Lower leg skin (tissue), 4 donors: Measurements from ENCODE around the gene NPSR1. TPM values are rescaled to one million over a fixed set of nuclear protein-coding genes. Genes with fewer than 3 reads are reported as not detected.

Experiments used
- DNase-seq, 2 donors: peaks; one replicate each; pipeline ENCODE4 v3.0.0-alpha.2; 2019; ENCODE audit warnings: low spot score in 2 of 2
- H3K4me3 ChIP-seq: fragments of 200-600 bp; sonication (generic); 2 replicates; pipeline ENCODE4 v1.5.1; 2017; ENCODE audit warnings: mild to moderate bottlenecking, low read depth; ENCODE audit not compliant: poor library complexity, severe bottlenecking
- CTCF ChIP-seq, 3 donors: fragments of 450-650 bp; IDR thresholded peaks; one replicate each; pipeline ENCODE4 v1.5.1; 2016; ENCODE audit warnings: antibody characterized with exemption in 3 of 3, mild to moderate bottlenecking in 3 of 3, moderate library complexity in 2 of 3
- POLR2A ChIP-seq, 2 donors: fragments of 450-650 bp; IDR thresholded peaks; one replicate each; pipeline ENCODE4 v1.6.1; 2016 to 2017; ENCODE audit warnings: antibody characterized with exemption in 2 of 2, mild to moderate bottlenecking in 1 of 2, moderate library complexity in 1 of 2
- WGBS, 2 donors: methylation state at CpG; one replicate each; pipeline ENCODE4 v1.1.5; 2018; 5-methylcytosine and 5-hydroxymethylcytosine counted together
- intact Hi-C: fragments of 100-400 bp; cut with DNase I; formaldehyde crosslinking; loops from one replicate; pipeline ENCODE4 v1.15.0; 2023; ENCODE audit warnings: low total_unique reads
- total RNA-seq, 4 donors: library from RNA; depleted of rRNA; stranded (reverse); fragments of >200 nt; gene quantifications; one replicate each; pipeline ENCODE4 v1.1.0, GENCODE V29; 2016

The NPSR1 gene
- total RNA-seq, 4 donors from 2014 or later, result not detected

- no peak overlapping the region for H3K4me3 ChIP-seq
- 77 to 78% methylated on average over 4 of the region's 4 CpGs for WGBS, 2 donors
- TF ChIP-seq CTCF (IDR thresholded peaks at IDR 0.05), result no peak
- no peak for TF ChIP-seq POLR2A (IDR thresholded peaks at IDR 0.05)
- intact Hi-C loops, result no loop called here
- no peak for DNase-seq
Measured at GRCh38 chr7:34845666-34846361, 187.8 kb downstream of the NPSR1 start.

GRCh38 chr7:34846976-34847375 lies 189.0 kb downstream of the NPSR1 start:
- intact Hi-C loops, result no loop called here
- DNase-seq, result no peak
- no peak overlapping the region for H3K4me3 ChIP-seq
- 54 to 58% methylated on average over 5 of the region's 5 CpGs for WGBS, 2 donors
- TF ChIP-seq POLR2A (IDR thresholded peaks at IDR 0.05), result no peak

DNA sequence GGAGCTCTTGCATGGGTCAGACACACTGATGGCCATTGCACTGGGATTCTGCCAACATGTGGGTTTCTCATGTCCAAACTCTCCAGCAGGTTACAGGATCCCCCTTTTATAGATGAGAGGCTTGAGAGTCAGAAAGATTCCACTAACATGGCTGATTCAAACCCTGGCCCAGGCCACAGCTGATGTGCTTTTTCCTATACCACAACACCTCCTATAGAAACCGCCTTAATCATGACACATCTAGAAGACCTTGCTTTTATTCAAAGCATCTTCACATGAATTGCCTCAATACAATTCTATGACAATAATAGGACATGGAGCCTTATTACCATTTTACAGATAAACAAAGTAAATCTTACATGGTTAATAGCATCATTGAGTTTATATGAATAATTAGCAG lies 190.7 kb downstream of the NPSR1 start:
- H3K4me3 ChIP-seq, result no peak overlapping the region
- DNase-seq, result no peak
- intact Hi-C loops, result no loop called here
- WGBS, 2 donors, result 91 to 100% methylated on average over 1 of the region's 1 CpG
- TF ChIP-seq POLR2A (IDR thresholded peaks at IDR 0.05) (no peak), CTCF (IDR thresholded peaks at IDR 0.05) (no peak)

DNA sequence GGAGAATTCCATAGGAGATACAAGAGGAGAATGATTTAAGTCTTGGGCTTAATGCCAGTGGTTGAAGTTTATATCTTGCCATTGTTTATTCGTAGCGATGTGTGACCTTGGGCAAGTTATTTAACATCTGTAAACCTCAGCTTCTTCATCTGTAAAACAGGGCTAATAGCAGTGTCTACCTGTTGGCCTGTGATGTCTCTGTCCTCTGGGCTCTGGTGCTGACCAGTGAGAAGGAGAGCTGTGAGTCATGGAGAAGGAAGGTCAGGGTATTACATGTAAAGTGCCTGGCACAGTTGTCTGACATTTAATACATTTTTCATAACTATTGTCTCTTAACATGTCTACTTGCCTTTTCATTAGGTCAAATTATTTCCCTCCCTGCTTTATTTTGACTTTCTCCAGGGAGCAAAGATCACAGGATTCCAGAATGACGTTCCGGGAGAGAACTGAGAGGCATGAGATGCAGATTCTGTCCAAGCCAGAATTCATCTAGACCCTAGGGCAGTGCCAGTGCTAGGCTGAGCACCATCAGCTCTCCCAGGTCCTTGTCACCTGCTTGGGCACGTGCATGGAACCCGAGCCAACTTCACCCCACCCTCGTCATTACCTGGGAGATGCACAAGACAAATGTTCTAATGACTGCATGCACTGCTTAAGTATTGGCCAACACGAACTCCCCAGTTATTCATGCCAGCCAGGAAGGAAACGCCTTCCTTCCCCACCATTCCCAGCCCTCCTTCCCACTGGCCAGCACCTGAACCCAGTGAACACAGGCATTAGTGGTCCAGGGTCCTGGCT lies 191.3 kb downstream of the NPSR1 start:
- TF ChIP-seq CTCF (IDR thresholded peaks at IDR 0.05), result no peak
- no peak for TF ChIP-seq POLR2A (IDR thresholded peaks at IDR 0.05)
- 43 to 47% methylated on average over 9 of the region's 9 CpGs for WGBS, 2 donors
- intact Hi-C loops, result no loop called here

DNA sequence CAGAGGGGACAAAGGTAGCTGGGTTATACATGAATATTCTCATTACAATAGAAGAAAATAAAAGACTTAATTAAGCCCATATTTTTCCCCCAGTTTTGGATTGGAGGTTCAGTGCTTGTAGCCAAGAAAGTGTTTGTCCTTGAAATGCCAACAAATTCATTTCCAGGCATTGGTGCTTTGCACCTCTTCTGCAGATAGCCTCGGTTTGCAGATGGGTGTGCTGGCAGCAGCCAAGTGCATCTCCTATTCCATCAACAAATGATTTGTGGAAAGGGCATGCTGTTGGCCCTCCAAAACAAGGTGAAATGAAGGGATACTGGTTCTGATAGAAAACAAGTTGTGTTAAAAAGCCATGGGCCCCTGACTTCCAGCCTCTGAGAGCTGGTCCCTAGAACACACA lies 192.0 kb downstream of the NPSR1 start:
- no peak for DNase-seq

More for the DNA sequence above, 191.3 kb downstream of the NPSR1 start:
- H3K4me3 ChIP-seq, result no peak overlapping the region
- no peak for DNase-seq

More for the DNA sequence above, 192.0 kb downstream of the NPSR1 start:
- H3K4me3 ChIP-seq, result no peak overlapping the region
- WGBS, 2 donors, result 48 to 65% methylated on average over 1 of the region's 1 CpG
- intact Hi-C loops, result no loop called here
- TF ChIP-seq CTCF (IDR thresholded peaks at IDR 0.05), result no peak
- TF ChIP-seq POLR2A (IDR thresholded peaks at IDR 0.05), result no peak
